T-helper 1 cell treated with Interleukin-12 subunit alpha and Interleukin-12 subunit beta and Interleukin-4 antibody, amounts not matched to agents 30 μg/mL and 1 μg/mL, for 36 hours (primary cell): Measurements from ENCODE around the gene GRIN2C.
A peak's percentile ranks its signal among the peaks of the same experiment; 100 is the strongest.
"Not testable (repeated sequence)": the region's sequence is repeated elsewhere in the genome, so short reads cannot be mapped to it uniquely, and the experiment has no call there.

Experiments
- H3K27ac Mint-ChIP-seq: one replicate; pipeline ENCODE4 v1.8.0; 2021; ENCODE audit warnings: mild to moderate bottlenecking, mixed read lengths
- H3K27me3 Mint-ChIP-seq: one replicate; pipeline ENCODE4 v1.8.0; 2021; ENCODE audit warnings: low read depth, mixed read lengths
- H3K36me3 Mint-ChIP-seq: one replicate; pipeline ENCODE4 v1.8.0; 2021; ENCODE audit warnings: low read depth, mixed read lengths
- H3K4me1 Mint-ChIP-seq: one replicate; pipeline ENCODE4 v1.8.0; 2021; ENCODE audit warnings: low read depth, mixed read lengths
- H3K4me3 Mint-ChIP-seq: one replicate; pipeline ENCODE4 v1.8.0; 2021; ENCODE audit warnings: mild to moderate bottlenecking, moderate library complexity, mixed read lengths
- H3K9me3 Mint-ChIP-seq: one replicate; pipeline ENCODE4 v1.8.0; 2021; ENCODE audit warnings: mixed read lengths

GRIN2C gene

GRCh38 chr17:74873037-74873873, 13.6 kb upstream of the GRIN2C start:
- H3K4me3 Mint-ChIP-seq = peak overlapping the region; percentile 89
- H3K9me3 Mint-ChIP-seq = no peaks in the 10 kb centered on the region
- peaks cover 36% of the 10 kb centered on the region for H3K4me1 Mint-ChIP-seq
- no peaks in the 10 kb centered on the region for H3K27me3 Mint-ChIP-seq
- peak overlapping the region; percentile 95 for H3K27ac Mint-ChIP-seq
- peaks cover 13% of the 10 kb centered on the region for H3K36me3 Mint-ChIP-seq

- Mint-ChIP-seq H3K4me3 (peak within 1 kb of the TSS; percentile 89), H3K9me3 (no peaks in the 10 kb centered on the region), H3K36me3 (peaks cover 13% of the 10 kb centered on the region), H3K4me1 (peaks cover 36% of the 10 kb centered on the region), H3K27ac (peak within 1 kb of the TSS; percentile 95), H3K27me3 (no peaks in the 10 kb centered on the region)
Measured at GRCh38 chr17:74872313-74873036, 12.8 kb upstream of the GRIN2C start, which contains the start of gene FDXR. Gene FDXR, minus strand, starts transcription at chr17:74872994. Its CDS starts 50 bp downstream, at chr17:74872944.

- peak overlapping the region; percentile 89 for H3K4me3 Mint-ChIP-seq
- H3K4me1 Mint-ChIP-seq = peaks cover 36% of the 10 kb centered on the region
- no peaks in the 10 kb centered on the region for H3K27me3 Mint-ChIP-seq
- H3K27ac Mint-ChIP-seq = peak overlapping the region; percentile 10
- no peaks in the 10 kb centered on the region for H3K9me3 Mint-ChIP-seq
- H3K36me3 Mint-ChIP-seq = peaks cover 15% of the 10 kb centered on the region
Measured at GRCh38 chr17:74871356-74872076, 11.8 kb upstream of the GRIN2C start.

GRCh38 chr17:74870512-74870911, 10.8 kb upstream of the GRIN2C start:
- peak overlapping the region; percentile 37 for H3K4me3 Mint-ChIP-seq
- peaks cover 36% of the 10 kb centered on the region for H3K4me1 Mint-ChIP-seq
- no peaks in the 10 kb centered on the region for H3K27me3 Mint-ChIP-seq
- H3K36me3 Mint-ChIP-seq = peaks cover 15% of the 10 kb centered on the region
- H3K9me3 Mint-ChIP-seq = no peaks in the 10 kb centered on the region
- H3K27ac Mint-ChIP-seq = no peak overlapping the region

GRCh38 chr17:74870028-74870427, 10.3 kb upstream of the GRIN2C start:
- H3K27ac Mint-ChIP-seq, H3K27me3 Mint-ChIP-seq, H3K4me3 Mint-ChIP-seq, H3K9me3 Mint-ChIP-seq: not testable (repeated sequence)
- Mint-ChIP-seq H3K36me3 (peaks cover 17% of the 10 kb centered on the region), H3K4me1 (peaks cover 33% of the 10 kb centered on the region)

GRCh38 chr17:74868908-74869255, 9.2 kb upstream of the GRIN2C start:
- peaks cover 33% of the 10 kb centered on the region for H3K4me1 Mint-ChIP-seq
- H3K36me3 Mint-ChIP-seq = peaks cover 21% of the 10 kb centered on the region
- H3K4me3 Mint-ChIP-seq = no peak overlapping the region
- H3K9me3 Mint-ChIP-seq = no peaks in the 10 kb centered on the region
- no peak overlapping the region for H3K27ac Mint-ChIP-seq
- H3K27me3 Mint-ChIP-seq = no peaks in the 10 kb centered on the region

- peaks cover 30% of the 10 kb centered on the region for H3K4me1 Mint-ChIP-seq
- no peaks in the 10 kb centered on the region for H3K9me3 Mint-ChIP-seq
- H3K36me3 Mint-ChIP-seq = peaks cover 24% of the 10 kb centered on the region
- H3K27me3 Mint-ChIP-seq = no peaks in the 10 kb centered on the region
- no peak overlapping the region for H3K4me3 Mint-ChIP-seq
- no peak overlapping the region for H3K27ac Mint-ChIP-seq
Measured at GRCh38 chr17:74868251-74868907, 8.7 kb upstream of the GRIN2C start.

- H3K36me3 Mint-ChIP-seq = peaks cover 25% of the 10 kb centered on the region
- H3K27ac Mint-ChIP-seq = no peak overlapping the region
- no peaks in the 10 kb centered on the region for H3K9me3 Mint-ChIP-seq
- H3K4me3 Mint-ChIP-seq = no peak overlapping the region
- H3K4me1 Mint-ChIP-seq = peaks cover 19% of the 10 kb centered on the region
- H3K27me3 Mint-ChIP-seq = peaks cover 8% of the 10 kb centered on the region
Measured at GRCh38 chr17:74866198-74866835, 6.6 kb upstream of the GRIN2C start.

- Mint-ChIP-seq H3K9me3 (no peaks in the 10 kb centered on the region), H3K36me3 (peaks cover 23% of the 10 kb centered on the region), H3K27ac (no peak overlapping the region), H3K4me3 (no peak overlapping the region), H3K27me3 (peaks cover 10% of the 10 kb centered on the region), H3K4me1 (peaks cover 17% of the 10 kb centered on the region)
Measured at GRCh38 chr17:74865504-74866197, 6.0 kb upstream of the GRIN2C start.

- Mint-ChIP-seq H3K36me3 (peaks cover 23% of the 10 kb centered on the region), H3K27me3 (peaks cover 17% of the 10 kb centered on the region), H3K4me3 (no peak overlapping the region), H3K9me3 (no peaks in the 10 kb centered on the region), H3K4me1 (peaks cover 20% of the 10 kb centered on the region), H3K27ac (peak overlapping the region; percentile 26)
Measured at GRCh38 chr17:74864866-74865395, 5.2 kb upstream of the GRIN2C start.

GRCh38 chr17:74864297-74864865, 4.7 kb upstream of the GRIN2C start:
- H3K36me3 Mint-ChIP-seq = peaks cover 19% of the 10 kb centered on the region
- no peak overlapping the region for H3K27ac Mint-ChIP-seq
- H3K4me1 Mint-ChIP-seq = peaks cover 15% of the 10 kb centered on the region
- H3K4me3 Mint-ChIP-seq = no peak overlapping the region
- H3K9me3 Mint-ChIP-seq = no peaks in the 10 kb centered on the region
- peaks cover 20% of the 10 kb centered on the region for H3K27me3 Mint-ChIP-seq

GRCh38 chr17:74863420-74864296, 4.0 kb upstream of the GRIN2C start:
- Mint-ChIP-seq H3K4me1 (peaks cover 14% of the 10 kb centered on the region), H3K36me3 (peaks cover 19% of the 10 kb centered on the region), H3K27me3 (peaks cover 28% of the 10 kb centered on the region), H3K4me3 (no peak overlapping the region), H3K9me3 (no peaks in the 10 kb centered on the region), H3K27ac (no peak overlapping the region)
